COLO668 (cell line): Measurements from ENCODE around the gene FBXW12.
"Not testable (repeated sequence)": the region's sequence is repeated elsewhere in the genome, so short reads cannot be mapped to it uniquely, and the experiment has no call there.

Experiments used
- DNase-seq: peaks from one replicate; lab custom pipeline; 2025; ENCODE audit not compliant: unreplicated experiment; lab: John Stamatoyannopoulos, UW

Gene FBXW12, protein sequence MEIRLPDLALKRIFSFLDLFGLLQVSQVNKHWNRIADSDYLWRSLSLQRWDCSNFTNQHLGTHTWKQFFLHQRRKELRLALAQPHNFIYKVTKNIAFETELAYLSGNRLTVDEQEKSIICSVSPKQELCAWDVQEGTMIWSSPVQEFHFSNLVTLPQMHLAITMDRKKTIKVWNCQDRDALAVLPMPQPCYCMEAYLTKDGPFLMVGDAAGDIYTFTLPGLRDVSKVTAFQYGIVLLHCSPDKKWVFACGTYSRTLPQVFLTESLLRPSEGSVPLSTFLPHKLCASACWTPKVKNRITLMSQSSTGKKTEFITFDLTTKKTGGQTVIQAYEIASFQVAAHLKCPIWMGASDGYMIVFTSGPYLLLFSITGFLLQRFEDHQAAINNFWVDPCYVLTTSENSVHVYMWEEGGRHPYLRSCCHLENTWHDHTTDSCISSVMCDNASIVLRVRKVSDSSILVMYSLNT

GRCh38 chr3:48371651-48372376 is at the start of gene FBXW12:
Gene FBXW12 (plus strand): TSS chr3:48372219. CDS start chr3:48372768, 549 bp downstream.
- DNase-seq = no peak

DNA sequence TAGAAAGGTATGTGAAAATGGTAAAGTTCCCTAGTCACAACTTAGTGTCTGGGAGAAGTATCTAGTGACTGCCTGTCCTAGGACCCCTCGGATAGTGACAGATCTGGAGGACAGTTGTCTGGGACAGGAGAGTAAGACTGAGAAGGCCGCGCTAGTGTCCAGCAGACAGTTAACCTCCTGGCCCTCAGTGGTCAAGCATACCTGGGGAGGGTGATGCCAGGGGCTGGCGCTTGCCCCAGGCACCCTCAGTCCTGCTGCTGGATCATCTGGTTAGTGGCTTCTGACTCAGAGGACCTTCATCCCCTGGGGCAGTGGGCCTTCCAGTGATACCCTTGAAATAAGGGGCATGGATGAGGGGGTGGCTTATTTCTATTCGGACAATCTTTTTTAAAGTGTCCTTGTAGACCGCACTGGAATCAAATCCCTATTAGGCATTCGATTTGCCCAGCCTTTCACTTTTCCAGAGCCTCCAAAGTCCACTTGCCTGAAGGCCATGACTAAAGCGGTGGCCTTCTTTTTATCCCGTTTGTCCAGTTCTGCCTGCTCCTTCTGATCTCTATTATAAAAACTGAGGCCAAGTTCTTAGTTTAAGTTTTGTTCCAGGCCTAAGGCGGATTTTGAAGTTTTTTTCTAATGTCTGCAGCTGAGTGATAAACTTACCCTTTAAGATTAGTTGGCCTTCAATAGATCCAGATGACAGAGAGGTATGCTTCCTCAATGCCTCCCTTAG is 40.1 kb upstream of the FBXW12 start:
- DNase-seq = not testable (repeated sequence)

GRCh38 chr3:48333346-48334245 is 38.4 kb upstream of the FBXW12 start, which contains the start of gene SPINK8:
Gene SPINK8 (minus strand): TSS chr3:48333661. CDS start chr3:48328341, 5,320 bp downstream.
- DNase-seq = not testable (repeated sequence)

DNA sequence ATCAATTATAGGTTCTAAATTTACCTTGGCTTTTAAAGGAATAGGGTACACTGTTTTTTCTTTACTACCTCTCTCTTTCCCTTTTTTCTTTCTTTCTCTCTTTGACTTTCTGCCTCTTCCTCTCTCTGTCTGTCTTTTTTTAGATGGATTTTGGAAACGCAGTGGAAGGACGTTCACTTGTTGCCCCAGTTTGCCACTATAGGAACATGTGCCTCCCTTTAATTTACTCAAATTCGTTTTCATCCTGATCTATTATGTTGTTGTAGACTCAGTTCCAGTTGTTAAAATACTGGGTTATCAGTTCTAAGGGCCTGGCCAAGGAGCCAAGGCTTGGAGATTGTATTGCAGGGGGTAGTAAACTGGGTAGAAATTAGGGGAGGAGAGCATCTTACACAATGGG is 37.4 kb upstream of the FBXW12 start:
- DNase-seq = no peak

DNA sequence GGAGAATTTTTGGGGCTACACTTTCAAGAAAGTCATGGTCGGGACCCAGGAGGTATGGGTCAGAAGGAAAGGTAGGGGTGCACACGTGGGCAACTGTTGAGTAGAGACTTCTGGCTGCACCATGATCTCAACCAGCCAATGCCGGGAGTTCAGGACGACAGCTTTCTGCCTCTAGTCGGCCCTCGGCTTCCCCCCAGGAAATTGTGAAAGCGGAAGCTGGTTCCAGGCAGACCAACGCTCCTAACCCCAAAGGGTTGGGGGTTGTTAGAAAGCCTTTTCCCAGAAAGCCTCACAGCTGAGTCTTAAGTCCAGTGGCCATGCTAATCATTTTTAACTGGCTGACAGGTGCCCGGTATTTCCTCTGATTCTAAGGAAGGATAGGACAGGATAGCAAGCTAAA is 36.7 kb upstream of the FBXW12 start:
- not testable (repeated sequence) for DNase-seq

GRCh38 chr3:48337536-48337935 is 34.5 kb upstream of the FBXW12 start:
- not testable (repeated sequence) for DNase-seq

GRCh38 chr3:48338635-48339034 is 33.4 kb upstream of the FBXW12 start:
- DNase-seq = no peak

DNA sequence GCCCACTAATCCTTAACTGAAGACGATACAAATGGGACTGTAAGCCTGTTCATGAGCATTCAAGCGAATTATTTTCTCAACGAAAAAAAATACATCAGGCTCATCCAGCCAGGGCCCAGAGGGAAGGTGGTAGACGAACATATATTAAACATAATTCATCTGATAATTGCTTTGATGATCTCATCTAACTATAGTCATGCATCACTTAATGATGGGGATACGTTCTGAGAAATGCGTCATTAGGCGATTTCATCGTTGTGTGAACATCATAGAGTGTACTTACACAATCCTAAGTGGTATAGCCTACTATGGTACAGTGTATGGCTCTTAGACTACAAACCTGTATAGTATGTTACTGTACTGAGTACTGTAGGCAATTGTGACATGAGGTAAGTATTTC is 28.6 kb upstream of the FBXW12 start:
- no peak for DNase-seq

- DNase-seq = no peak
Measured at GRCh38 chr3:48344867-48345507, 27.0 kb upstream of the FBXW12 start.

- no peak for DNase-seq
Measured at GRCh38 chr3:48345946-48346572, 26.0 kb upstream of the FBXW12 start.

DNA sequence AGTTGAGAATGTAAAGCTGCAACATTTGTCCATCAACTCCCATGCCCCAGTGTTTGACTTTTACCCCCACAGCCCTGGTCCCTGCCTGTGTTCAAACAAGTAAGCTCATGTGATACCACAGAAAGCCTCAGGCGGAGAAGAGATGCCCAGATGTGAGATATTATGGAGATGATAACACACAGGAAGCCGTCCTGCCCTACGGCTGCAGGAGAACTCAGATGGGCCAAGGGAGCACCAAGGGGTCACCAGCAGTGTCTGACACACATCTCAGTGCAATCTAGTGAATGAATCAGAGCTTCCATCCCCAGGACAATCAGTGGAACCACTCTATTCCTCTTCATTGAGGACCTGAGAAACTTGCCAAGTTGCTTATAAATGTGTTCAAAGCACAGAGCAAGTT is 24.5 kb upstream of the FBXW12 start:
- DNase-seq = no peak

GRCh38 chr3:48352546-48352945 is 19.5 kb upstream of the FBXW12 start:
- no peak for DNase-seq

- DNase-seq = no peak
Measured at GRCh38 chr3:48353987-48354386, 18.0 kb upstream of the FBXW12 start.

DNA sequence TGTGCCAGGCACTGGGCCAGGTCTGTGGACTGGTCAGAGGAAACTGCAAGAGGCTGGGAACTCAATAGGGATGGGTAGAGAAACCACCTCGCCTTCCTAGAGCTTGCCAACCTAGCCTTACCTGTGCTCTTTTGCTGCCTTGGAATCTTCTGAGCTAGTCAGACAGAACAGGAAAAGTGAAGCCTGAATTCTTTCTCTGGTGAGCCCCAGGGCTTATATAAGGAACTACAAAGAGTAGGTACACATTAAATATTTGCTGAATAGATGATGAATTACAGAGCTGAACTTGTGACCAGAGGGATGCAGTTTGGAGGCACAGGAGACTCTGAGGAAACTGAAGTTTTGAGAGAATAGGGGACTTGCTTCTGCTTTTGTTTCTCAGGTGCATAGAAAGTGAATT is 15.6 kb upstream of the FBXW12 start:
- no peak for DNase-seq

DNA sequence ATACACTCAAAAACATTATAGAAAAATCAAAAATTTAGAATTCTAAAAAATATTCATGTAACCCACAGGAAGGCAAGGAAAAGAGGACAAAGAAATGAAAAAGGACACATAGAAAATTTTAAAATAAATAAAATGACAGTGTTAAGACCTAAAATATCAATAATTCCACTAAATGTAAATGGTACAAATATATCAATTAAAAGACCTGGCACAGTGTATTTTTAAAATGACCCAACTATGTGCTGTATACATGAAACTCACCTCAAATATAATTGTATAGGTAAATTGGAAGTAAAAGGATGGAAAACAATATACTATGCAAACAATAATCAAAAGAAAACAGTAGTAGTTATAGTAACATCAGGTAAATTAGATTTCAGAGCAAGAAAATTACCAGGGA is 10.1 kb upstream of the FBXW12 start:
- DNase-seq = no peak

DNA sequence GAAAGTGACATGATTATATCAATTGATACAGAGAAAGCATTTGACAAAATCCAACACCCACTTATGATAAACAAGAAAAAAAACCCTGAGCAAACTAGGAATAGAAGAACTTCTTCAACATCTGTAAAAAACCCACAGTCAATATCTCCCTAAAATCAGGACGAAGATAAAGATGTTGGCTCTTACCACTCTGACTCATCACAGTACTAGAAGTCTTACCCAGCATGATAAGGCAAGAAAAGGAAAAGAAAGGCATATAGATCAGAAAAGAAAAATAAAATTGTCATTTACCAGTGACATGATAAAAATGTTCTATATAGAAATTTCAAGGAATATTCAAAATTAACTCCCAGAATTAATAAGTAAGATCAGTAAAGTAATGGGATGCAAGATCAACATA is 7.2 kb upstream of the FBXW12 start:
- DNase-seq = no peak

GRCh38 chr3:48367201-48367600 is 4.8 kb upstream of the FBXW12 start:
- peak; percentile 9 for DNase-seq

DNA sequence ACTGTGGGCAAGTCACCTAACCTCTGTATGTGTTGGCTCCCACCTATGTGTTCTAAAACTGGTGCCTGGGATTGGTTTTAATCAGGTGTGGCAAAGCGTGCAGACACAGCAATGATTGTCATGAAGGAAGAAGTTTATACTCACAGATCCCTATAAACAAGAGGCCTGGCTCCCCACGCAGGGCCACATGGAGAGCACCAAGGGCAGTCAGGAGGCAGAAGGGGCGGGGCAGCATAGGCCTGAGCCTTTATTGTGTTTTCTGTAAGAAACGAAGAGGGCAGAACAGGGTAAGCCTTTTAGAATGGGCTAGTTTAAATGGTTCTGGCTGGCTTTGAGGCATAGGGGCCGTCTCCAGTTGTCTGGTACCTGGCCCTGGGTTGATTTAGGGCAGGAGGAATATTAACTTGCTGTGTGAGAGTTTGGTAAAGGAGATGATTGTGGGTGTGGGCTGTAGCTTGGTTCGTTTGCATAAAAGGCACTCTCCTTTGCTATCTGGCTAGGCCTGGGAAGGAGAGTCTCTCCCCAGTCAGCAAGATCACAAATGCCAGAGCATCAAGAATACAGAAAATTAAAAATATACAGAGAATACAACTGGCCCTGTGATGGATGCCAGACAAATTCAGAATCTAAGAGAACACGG is 2.2 kb upstream of the FBXW12 start:
- DNase-seq = no peak

DNA sequence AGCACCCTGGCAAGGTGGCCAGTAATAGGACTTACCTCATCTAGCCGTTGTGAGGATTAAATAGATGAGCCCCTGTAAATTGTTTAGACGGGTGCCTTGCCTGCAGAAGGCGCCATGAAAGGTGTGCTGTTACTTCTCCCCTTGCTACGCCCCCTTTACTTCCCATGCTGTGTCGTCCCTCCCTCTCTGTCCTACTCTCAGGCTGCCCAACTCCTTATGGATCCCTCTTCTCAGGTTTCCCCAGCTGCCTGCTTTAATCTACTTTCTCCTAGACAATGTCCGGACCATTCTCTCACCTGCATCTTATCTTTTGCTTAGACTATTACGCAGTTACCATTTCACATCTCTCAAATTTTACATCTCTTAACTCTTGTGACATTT is 1.7 kb upstream of the FBXW12 start:
- DNase-seq = no peak
